Loucy (cell line): ENCODE results near the gene MMP24.

Experiments used
- H2AFZ ChIP-seq: fragments of 200-600 bp; sonication (generic); 2 replicates; pipeline ENCODE4 v1.6.0; 2016; ENCODE audit warnings: antibody characterized with exemption, mild to moderate bottlenecking, low read length, moderate library complexity
- H3F3A ChIP-seq: fragments of 200-600 bp; 2 replicates; pipeline ENCODE4 v1.6.0; 2016; ENCODE audit warnings: antibody characterized with exemption, low read depth, mild to moderate bottlenecking
- H3K27me3 ChIP-seq: fragments of 200-600 bp; sonication (generic); 2 replicates; pipeline ENCODE4 v1.6.1; 2014; ENCODE audit warnings: low read length, mild to moderate bottlenecking; ENCODE audit not compliant: insufficient read depth, poor library complexity, severe bottlenecking
- H3K36me3 ChIP-seq: fragments of 200-600 bp; sonication (generic); 2 replicates; pipeline ENCODE4 v1.6.1; 2016; ENCODE audit warnings: low read length; ENCODE audit not compliant: insufficient read depth
- H3K4me1 ChIP-seq: fragments of 200-600 bp; sonication (generic); 2 replicates; pipeline ENCODE4 v1.5.1; 2014; ENCODE audit warnings: low read length, mild to moderate bottlenecking; ENCODE audit not compliant: insufficient read depth, poor library complexity, severe bottlenecking
- H3K4me2 ChIP-seq: fragments of 200-600 bp; sonication (generic); 2 replicates; pipeline ENCODE4 v1.6.0; 2014; ENCODE audit warnings: antibody characterized with exemption, low read length, low read depth, mild to moderate bottlenecking; ENCODE audit not compliant: poor library complexity, severe bottlenecking
- H3K4me3 ChIP-seq: fragments of 200-600 bp; sonication (generic); 2 replicates; pipeline ENCODE4 v1.5.1; 2014; ENCODE audit warnings: low read length, mild to moderate bottlenecking, mixed read lengths; ENCODE audit not compliant: poor library complexity, severe bottlenecking
- H3K79me2 ChIP-seq: fragments of 200-600 bp; sonication (generic); 2 replicates; pipeline ENCODE4 v1.6.1; 2014; ENCODE audit warnings: low read length; ENCODE audit not compliant: insufficient read depth
- H3K9ac ChIP-seq: fragments of 200-600 bp; sonication (generic); 2 replicates; pipeline ENCODE4 v1.6.0; 2014; ENCODE audit warnings: mild to moderate bottlenecking, low read depth, low read length, moderate library complexity; ENCODE audit not compliant: poor library complexity, severe bottlenecking
- H3K9me2 ChIP-seq: fragments of 200-600 bp; sonication (generic); replicated peaks from 2 replicates; pipeline ENCODE4 v1.6.1; 2016; ENCODE audit warnings: low read depth, low read length, mixed read lengths
- H3K9me3 ChIP-seq: fragments of 200-600 bp; sonication (generic); 2 replicates; pipeline ENCODE4 v1.6.1; 2014; ENCODE audit warnings: mild to moderate bottlenecking, antibody characterized with exemption, low read length, low read depth; ENCODE audit not compliant: insufficient read depth
- H4K20me1 ChIP-seq: fragments of 200-600 bp; sonication (generic); 2 replicates; pipeline ENCODE4 v1.6.0; 2014; ENCODE audit warnings: antibody characterized with exemption, low read length, mild to moderate bottlenecking; ENCODE audit not compliant: insufficient read depth, poor library complexity, severe bottlenecking
- EZH2phosphoT487 ChIP-seq: fragments of 200-600 bp; IDR thresholded peaks from 2 replicates; pipeline ENCODE4 v1.6.1; 2018; ENCODE audit warnings: antibody characterized with exemption, mild to moderate bottlenecking, moderate library complexity, borderline replicate concordance
- TF ChIP-seq, protein P1 (sequence below): fragments of 200-600 bp; sonication (generic); conservative IDR thresholded peaks from 2 replicates; pipeline ENCODE4 v1.5.1; 2014; ENCODE audit warnings: mild to moderate bottlenecking, antibody characterized with exemption, low read length

MMP24 gene

DNA sequence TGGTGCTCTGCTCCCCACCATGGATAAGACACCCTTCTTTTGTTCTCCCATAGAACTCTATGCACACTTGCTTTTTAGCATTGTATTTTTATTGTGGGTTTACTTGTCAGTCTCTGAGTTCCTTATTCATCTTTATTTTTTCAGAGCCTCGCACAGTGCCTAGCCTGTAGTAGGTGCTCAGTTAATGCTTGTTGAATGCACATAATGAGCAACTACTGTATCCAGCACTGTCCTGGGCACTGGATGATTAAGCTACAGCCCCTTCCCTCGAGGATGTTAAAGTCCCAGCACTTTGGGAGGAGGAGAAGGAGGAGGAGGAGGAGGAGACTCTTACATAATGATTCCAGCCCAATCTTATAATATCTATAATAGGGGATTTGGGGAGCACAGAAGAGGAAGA is 16.8 kb downstream of the MMP24 start:
- no peak overlapping the region for H3K9ac ChIP-seq

DNA sequence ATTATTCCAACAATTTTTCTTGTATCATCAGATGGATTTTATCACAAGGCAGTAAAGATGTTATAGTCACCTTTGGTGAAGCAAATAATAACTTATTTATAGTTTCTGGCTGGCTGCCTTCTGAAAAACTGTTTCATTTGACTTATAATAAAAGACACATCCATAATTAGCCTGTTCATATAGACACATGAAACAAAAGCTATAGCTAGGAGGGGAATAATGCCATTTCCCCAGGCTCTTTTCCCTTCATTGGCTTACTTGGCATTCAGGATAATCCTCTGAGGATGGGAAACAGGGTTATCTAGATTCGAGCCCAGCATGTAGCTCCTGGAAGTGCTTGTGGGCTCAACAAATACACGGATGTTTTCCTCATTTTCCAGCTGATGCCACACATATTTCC is 17.5 kb downstream of the MMP24 start:
- Histone ChIP-seq H3K9me2 (no peaks in the 10 kb centered on the region), H4K20me1 (no peaks in the 10 kb centered on the region)

More for the DNA sequence above, 16.8 kb downstream of the MMP24 start:
- Histone ChIP-seq H2AFZ (no peak overlapping the region), H3K4me2 (no peak overlapping the region), H3K36me3 (no peaks in the 10 kb centered on the region), H3F3A (no peaks in the 10 kb centered on the region), H3K79me2 (no peaks in the 10 kb centered on the region), H3K4me1 (no peaks in the 10 kb centered on the region), H3K4me3 (no peak overlapping the region), H3K27me3 (no peaks in the 10 kb centered on the region), H3K9me3 (no peaks in the 10 kb centered on the region), H3K9me2 (no peaks in the 10 kb centered on the region), H4K20me1 (no peaks in the 10 kb centered on the region)
- TF ChIP-seq EZH2phosphoT487: no peak
- TF ChIP-seq, protein P1, sequence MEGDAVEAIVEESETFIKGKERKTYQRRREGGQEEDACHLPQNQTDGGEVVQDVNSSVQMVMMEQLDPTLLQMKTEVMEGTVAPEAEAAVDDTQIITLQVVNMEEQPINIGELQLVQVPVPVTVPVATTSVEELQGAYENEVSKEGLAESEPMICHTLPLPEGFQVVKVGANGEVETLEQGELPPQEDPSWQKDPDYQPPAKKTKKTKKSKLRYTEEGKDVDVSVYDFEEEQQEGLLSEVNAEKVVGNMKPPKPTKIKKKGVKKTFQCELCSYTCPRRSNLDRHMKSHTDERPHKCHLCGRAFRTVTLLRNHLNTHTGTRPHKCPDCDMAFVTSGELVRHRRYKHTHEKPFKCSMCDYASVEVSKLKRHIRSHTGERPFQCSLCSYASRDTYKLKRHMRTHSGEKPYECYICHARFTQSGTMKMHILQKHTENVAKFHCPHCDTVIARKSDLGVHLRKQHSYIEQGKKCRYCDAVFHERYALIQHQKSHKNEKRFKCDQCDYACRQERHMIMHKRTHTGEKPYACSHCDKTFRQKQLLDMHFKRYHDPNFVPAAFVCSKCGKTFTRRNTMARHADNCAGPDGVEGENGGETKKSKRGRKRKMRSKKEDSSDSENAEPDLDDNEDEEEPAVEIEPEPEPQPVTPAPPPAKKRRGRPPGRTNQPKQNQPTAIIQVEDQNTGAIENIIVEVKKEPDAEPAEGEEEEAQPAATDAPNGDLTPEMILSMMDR: no peak

DNA sequence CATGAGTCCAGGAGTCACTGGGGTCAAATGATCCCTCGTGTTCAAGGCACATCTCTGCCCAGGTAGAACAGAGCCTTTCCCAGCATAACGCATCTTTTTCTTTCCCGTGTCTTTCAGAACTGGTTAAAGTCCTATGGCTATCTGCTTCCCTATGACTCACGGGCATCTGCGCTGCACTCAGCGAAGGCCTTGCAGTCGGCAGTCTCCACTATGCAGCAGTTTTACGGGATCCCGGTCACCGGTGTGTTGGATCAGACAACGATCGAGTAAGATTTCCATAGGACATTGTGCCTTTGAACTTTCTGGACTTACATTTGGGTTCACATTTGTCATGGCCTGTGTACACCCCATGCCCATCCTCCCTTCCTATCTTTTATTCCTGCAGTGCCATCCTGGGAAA is 20.2 kb downstream of the MMP24 start:
- H3K36me3 ChIP-seq: no peaks in the 10 kb centered on the region
- H3K9me2 ChIP-seq: no peaks in the 10 kb centered on the region
- H3K9ac ChIP-seq: no peak overlapping the region
- H3F3A ChIP-seq: 0 out of 2 replicates have a peak, but pooled peaks cover 4% of the 10 kb centered on the region
- H4K20me1 ChIP-seq: no peaks in the 10 kb centered on the region
- no peaks in the 10 kb centered on the region for H3K9me3 ChIP-seq
- no peak overlapping the region for H3K4me3 ChIP-seq
- H2AFZ ChIP-seq: no peak overlapping the region
- no peak for TF ChIP-seq EZH2phosphoT487
- TF ChIP-seq, protein P1: no peak
- peaks cover 14% of the 10 kb centered on the region for H3K4me1 ChIP-seq
- H3K79me2 ChIP-seq: no peaks in the 10 kb centered on the region
- no peaks in the 10 kb centered on the region for H3K27me3 ChIP-seq
- no peak overlapping the region for H3K4me2 ChIP-seq

More for the DNA sequence above, 17.5 kb downstream of the MMP24 start:
- H3K4me1 ChIP-seq: no peaks in the 10 kb centered on the region
- TF ChIP-seq EZH2phosphoT487: no peak
- TF ChIP-seq, protein P1: no peak
- H3K9me3 ChIP-seq: no peaks in the 10 kb centered on the region
- H3F3A ChIP-seq: no peaks in the 10 kb centered on the region
- no peaks in the 10 kb centered on the region for H3K36me3 ChIP-seq
- no peak overlapping the region for H3K9ac ChIP-seq
- no peak overlapping the region for H2AFZ ChIP-seq
- no peaks in the 10 kb centered on the region for H3K27me3 ChIP-seq
- H3K79me2 ChIP-seq: no peaks in the 10 kb centered on the region
- no peak overlapping the region for H3K4me2 ChIP-seq
- no peak overlapping the region for H3K4me3 ChIP-seq
